MM.1S (cell line): Measurements from ENCODE around the gene PLIN3.

Source experiments
- EZH2 ChIP-seq: fragments of 300-600 bp; sonication (generic); optimal IDR thresholded peaks from 2 replicates; pipeline ENCODE3; 2017; ENCODE audit warnings: low read depth, mild to moderate bottlenecking, antibody characterized with exemption, low read length, mixed read lengths
- TF ChIP-seq, protein P1 (sequence below): fragments of 300-600 bp; sonication (generic); IDR thresholded peaks from 2 replicates; pipeline ENCODE4 v1.5.1; 2016; ENCODE audit warnings: antibody characterized with exemption, low read length, mixed read lengths

DNA sequence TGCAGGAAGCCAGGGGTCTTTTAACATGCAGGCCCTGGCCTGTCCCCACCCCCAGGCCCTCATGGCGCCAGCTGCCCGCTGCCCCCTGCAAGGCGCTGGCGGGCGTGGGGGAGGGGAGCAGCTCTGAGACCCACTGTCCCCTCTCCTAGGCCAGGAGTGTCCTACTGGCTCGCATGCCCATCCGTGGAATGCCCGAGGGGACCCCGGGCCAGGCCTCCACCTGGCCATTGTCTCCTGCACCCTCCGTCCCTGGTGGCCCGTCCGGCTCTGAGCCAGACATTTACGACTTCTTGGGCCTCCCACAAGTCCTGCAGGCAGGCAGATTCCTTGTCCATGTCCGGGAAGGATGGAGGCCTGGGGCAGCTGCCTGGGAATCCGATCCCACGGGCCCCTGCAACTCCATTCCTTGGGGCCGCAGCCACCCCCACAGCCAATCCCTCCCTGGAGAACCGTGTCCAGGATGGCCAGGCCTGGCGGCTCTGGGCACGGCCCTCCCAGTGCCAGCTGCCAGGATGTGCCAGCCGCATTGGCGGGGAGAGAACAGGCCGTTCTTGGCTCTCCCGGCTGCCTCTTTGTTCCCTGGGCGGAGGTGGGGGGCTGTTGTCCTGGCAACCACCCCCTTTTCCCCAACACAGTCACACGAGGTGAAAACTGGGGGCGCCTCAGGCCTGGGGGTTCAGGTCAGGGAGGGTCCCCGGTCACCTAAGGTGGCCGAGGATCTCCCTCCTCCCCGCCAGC, 10.5 kb upstream of the PLIN3 start:
- TF ChIP-seq, protein P1, sequence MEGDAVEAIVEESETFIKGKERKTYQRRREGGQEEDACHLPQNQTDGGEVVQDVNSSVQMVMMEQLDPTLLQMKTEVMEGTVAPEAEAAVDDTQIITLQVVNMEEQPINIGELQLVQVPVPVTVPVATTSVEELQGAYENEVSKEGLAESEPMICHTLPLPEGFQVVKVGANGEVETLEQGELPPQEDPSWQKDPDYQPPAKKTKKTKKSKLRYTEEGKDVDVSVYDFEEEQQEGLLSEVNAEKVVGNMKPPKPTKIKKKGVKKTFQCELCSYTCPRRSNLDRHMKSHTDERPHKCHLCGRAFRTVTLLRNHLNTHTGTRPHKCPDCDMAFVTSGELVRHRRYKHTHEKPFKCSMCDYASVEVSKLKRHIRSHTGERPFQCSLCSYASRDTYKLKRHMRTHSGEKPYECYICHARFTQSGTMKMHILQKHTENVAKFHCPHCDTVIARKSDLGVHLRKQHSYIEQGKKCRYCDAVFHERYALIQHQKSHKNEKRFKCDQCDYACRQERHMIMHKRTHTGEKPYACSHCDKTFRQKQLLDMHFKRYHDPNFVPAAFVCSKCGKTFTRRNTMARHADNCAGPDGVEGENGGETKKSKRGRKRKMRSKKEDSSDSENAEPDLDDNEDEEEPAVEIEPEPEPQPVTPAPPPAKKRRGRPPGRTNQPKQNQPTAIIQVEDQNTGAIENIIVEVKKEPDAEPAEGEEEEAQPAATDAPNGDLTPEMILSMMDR = no peak
- no peak for TF ChIP-seq EZH2
